Pons (tissue), 1 donor: ENCODE results near the gene LY6G5C.

Experiments used
- DNase-seq: peaks from one replicate; pipeline ENCODE4 v3.0.0-alpha.2; 2016; ENCODE audit warnings: low spot score

The LY6G5C gene

DNA sequence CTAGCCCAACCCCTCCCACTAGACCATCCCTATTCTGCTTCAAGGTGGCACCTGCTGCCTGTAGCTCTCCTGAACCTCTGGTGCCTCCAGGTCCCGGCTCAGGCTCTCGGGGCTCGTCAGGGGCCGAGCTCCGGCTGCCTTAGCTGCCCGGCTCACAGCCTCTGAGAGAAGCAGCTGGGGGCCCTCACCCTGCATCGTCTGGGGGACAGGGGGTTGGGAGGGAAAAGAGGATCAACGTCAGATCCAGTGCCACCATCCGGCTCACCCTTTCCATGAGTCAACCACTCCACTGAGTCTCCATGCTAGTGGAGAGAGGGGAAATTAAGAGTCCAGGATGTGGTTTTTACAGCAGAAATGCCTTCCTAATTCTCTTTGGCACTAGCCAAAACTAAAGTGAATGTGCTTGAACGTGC, 41.4 kb downstream of the LY6G5C start:
- no peak for DNase-seq

GRCh38 chr6:31639043-31639442, 41.8 kb downstream of the LY6G5C start:
- no peak for DNase-seq

DNA sequence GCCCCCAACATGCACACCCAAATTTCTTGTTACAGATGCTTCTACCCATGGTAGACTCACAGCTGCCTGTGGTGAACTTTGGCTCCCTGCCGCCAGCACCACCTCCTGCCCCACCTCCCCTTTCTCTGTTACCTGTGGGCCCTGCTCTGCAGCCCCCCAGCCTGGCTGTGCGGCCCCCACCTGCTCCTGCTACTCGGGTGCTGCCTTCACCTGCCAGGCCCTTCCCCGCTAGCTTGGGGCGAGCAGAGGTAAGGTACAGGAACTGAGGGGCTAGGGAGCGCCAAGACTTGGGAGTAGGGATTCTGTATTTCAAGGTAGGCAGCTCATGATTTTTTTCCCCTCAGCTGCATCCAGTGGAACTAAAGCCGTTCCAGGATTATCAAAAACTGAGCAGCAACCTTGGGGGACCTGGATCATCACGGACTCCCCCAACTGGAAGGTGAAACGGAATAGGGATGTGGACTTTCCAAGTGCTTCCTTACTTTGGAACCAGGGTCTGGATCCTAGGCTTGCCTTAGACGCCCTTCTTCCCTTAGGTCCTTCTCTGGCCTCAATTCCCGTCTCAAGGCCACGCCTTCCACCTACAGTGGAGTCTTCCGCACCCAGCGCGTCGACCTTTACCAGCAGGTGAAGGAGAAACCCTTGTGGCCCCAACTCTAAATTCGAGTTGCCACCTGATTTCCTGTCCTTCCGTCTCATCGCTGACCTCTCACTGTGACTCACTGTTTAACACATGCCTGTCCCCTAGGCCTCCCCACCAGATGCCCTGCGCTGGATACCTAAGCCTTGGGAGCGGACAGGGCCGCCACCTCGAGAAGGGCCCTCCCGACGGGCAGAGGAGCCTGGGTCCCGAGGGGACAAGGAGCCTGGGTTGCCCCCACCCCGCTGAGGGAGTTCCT, 43.9 kb downstream of the LY6G5C start:
- no peak for DNase-seq

DNA sequence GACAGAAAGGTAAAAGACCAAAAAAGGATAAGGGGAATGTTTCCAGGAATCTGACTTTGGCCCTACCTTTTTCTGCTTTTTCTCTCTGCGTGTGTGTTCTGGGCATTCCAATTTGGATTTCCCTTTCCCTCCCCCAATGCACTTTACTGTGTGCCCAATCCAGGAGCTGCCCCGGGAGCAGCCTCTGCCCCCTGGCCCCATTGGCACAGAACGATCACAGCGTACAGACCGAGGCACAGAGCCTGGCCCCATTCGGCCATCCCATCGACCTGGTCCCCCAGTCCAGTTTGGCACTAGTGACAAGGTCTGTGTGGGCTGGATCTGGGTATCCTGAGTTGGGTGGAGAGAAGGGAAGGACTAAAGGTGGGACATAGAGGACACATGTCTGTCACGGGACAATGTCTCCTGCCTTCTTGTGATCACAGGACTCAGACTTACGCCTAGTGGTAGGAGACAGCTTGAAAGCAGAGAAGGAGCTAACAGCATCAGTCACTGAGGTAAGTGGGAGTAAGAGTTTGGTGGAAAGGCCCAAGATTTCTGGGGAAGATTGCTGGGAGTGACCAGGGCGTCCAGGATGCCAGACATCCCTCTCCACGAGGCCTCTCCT, 45.8 kb downstream of the LY6G5C start:
- DNase-seq, result no peak

- no peak for DNase-seq
Measured at GRCh38 chr6:31634131-31634530, 46.7 kb downstream of the LY6G5C start.

DNA sequence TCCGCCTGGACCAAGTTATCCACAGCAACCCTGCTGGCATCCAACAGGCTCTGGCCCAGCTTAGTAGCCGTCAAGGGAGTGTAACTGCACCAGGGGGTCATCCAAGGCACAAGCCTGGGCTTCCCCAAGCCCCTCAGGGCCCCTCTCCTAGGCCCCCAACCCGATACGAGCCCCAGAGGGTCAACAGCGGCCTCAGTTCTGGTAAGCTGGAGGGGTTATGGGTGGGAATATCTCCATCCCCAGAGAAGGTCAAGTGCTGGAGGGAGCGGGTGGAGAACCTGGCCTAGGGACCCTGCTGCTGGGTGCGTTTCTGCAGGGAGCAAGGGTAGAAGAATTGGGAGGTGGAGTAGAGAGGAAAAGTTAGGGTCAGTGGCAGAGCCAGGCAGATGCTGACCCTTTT, 47.4 kb downstream of the LY6G5C start:
- DNase-seq, result no peak

GRCh38 chr6:31632279-31632946, 48.5 kb downstream of the LY6G5C start:
- DNase-seq, result no peak

DNA sequence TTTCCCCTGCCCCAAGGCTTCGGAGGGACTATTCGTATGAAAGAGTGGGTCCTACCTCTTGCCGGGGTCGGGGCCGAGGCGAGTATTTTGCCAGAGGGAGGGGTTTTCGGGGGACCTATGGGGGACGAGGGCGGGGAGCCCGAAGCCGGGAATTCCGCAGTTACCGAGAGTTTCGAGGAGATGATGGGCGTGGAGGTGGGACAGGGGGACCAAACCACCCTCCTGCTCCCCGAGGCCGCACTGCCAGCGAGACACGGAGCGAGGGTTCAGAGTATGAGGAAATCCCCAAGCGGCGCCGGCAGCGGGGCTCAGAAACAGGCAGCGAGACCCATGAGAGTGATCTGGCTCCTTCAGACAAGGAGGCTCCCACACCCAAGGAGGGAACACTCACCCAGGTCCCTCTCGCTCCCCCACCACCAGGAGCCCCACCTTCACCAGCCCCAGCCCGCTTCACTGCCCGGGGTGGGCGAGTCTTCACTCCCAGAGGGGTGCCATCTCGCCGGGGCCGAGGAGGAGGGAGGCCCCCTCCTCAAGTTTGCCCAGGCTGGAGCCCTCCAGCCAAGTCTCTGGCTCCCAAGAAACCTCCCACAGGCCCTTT, 49.1 kb downstream of the LY6G5C start:
- DNase-seq, result no peak

DNA sequence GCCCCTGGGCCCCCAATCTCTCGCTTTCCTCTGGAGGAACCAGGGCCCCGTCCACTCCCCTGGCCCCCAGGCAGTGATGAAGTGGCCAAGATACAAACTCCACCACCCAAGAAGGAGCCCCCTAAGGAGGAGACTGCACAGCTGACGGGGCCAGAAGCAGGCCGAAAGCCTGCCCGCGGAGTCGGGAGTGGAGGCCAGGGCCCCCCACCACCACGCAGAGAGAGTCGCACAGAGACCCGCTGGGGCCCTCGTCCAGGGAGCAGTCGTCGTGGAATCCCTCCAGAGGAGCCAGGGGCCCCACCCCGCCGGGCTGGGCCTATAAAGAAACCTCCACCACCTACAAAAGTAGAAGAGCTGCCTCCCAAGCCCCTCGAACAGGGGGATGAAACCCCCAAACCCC, 49.7 kb downstream of the LY6G5C start:
- no peak for DNase-seq

- no peak for DNase-seq
Measured at GRCh38 chr6:31630177-31630934, 50.5 kb downstream of the LY6G5C start.

GRCh38 chr6:31629014-31629413, 51.9 kb downstream of the LY6G5C start:
- no peak for DNase-seq

- no peak for DNase-seq
Measured at GRCh38 chr6:31627690-31628287, 53.1 kb downstream of the LY6G5C start.

- DNase-seq, result no peak
Measured at GRCh38 chr6:31626952-31627351, 53.9 kb downstream of the LY6G5C start.
